Measurements from ENCODE around the gene ACBD6.

DNA sequence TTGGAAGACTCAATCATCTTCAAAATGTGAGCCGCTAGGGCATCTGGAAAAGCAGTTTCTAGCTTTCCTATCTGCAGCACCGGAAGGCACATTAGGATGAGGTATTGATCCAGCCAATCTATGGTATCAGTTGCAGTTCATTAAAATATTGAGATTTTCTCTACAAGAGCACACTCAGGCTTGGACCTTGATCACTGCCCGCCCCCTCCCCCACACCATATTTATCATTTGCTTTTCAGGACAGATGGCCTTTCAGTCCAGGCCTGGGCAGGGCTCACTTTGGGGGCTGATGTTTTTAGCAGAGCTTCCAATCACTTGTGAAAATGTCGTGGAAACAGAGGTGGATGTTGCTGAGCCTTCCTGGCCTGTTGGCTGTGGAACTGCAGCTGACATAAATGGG lies 254.8 kb downstream of the ACBD6 start:
- TF ChIP-seq, protein P1, sequence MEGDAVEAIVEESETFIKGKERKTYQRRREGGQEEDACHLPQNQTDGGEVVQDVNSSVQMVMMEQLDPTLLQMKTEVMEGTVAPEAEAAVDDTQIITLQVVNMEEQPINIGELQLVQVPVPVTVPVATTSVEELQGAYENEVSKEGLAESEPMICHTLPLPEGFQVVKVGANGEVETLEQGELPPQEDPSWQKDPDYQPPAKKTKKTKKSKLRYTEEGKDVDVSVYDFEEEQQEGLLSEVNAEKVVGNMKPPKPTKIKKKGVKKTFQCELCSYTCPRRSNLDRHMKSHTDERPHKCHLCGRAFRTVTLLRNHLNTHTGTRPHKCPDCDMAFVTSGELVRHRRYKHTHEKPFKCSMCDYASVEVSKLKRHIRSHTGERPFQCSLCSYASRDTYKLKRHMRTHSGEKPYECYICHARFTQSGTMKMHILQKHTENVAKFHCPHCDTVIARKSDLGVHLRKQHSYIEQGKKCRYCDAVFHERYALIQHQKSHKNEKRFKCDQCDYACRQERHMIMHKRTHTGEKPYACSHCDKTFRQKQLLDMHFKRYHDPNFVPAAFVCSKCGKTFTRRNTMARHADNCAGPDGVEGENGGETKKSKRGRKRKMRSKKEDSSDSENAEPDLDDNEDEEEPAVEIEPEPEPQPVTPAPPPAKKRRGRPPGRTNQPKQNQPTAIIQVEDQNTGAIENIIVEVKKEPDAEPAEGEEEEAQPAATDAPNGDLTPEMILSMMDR (IDR thresholded peaks at IDR 0.05; ENCODE audit: insufficient read depth, low read length) = no peak
- TF ChIP-seq POLR2AphosphoS5 (IDR thresholded peaks at IDR 0.05; ENCODE audit: low read depth) (no peak), SPI1 (IDR thresholded peaks at IDR 0.05; ENCODE audit: borderline replicate concordance, low read depth) (no peak), GABPA (IDR thresholded peaks at IDR 0.05; ENCODE audit: low read depth) (no peak)
- TF ChIP-seq, protein P2, sequence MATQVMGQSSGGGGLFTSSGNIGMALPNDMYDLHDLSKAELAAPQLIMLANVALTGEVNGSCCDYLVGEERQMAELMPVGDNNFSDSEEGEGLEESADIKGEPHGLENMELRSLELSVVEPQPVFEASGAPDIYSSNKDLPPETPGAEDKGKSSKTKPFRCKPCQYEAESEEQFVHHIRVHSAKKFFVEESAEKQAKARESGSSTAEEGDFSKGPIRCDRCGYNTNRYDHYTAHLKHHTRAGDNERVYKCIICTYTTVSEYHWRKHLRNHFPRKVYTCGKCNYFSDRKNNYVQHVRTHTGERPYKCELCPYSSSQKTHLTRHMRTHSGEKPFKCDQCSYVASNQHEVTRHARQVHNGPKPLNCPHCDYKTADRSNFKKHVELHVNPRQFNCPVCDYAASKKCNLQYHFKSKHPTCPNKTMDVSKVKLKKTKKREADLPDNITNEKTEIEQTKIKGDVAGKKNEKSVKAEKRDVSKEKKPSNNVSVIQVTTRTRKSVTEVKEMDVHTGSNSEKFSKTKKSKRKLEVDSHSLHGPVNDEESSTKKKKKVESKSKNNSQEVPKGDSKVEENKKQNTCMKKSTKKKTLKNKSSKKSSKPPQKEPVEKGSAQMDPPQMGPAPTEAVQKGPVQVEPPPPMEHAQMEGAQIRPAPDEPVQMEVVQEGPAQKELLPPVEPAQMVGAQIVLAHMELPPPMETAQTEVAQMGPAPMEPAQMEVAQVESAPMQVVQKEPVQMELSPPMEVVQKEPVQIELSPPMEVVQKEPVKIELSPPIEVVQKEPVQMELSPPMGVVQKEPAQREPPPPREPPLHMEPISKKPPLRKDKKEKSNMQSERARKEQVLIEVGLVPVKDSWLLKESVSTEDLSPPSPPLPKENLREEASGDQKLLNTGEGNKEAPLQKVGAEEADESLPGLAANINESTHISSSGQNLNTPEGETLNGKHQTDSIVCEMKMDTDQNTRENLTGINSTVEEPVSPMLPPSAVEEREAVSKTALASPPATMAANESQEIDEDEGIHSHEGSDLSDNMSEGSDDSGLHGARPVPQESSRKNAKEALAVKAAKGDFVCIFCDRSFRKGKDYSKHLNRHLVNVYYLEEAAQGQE (IDR thresholded peaks at IDR 0.05; ENCODE audit: insufficient replicate concordance, low read depth) = no peak
